ENCODE results near the gene IFFO2. TPM values are rescaled to one million over a fixed set of nuclear protein-coding genes. Genes with fewer than 3 reads are reported as not detected.

IFFO2 gene
- total RNA-seq, 4 donors from 2014 or later: 5.0 to 145 (median 13.6) TPM

DNA sequence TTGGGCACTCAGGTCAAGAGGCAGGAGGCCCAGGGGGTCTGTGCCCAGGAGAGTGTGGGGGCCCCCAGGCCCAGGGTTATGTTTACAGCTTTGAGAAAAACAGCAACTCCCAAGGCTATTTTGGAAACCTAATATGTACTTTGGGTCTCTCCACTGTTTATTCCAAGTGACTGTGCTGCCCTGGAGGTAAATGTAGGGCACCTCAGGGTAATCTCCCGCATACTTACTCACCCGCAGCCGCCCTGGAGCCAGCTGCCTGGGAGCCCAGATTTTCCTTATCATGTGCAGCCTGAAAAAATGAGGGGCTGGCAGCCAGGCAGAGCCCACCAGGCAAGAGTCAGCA lies 20.0 kb downstream of the IFFO2 start:
- 90% methylated on average over 3 of the region's 3 CpGs; no CpG with 5 or more reads in 1 of the 2 donors for whole genome bisulfite sequencing, 2 donors (ENCODE audit: low coverage in 1 of 2)
- peaks cover 9 to 39% (median 21%) of the 10 kb centered on the region in 4 donors for H3K4me1 ChIP-seq
- no peaks in the 10 kb centered on the region for H3K9me3 ChIP-seq
- intact Hi-C loops (cut with DNase I; ENCODE audit: low total_unique reads): no loop called here
- in situ Hi-C loops (cut with MboI; ENCODE audit: low pct_ligation_motif_present in 1 of 4, low pct_unique_long_range_greater_than_20kb in 1 of 4, low sequenced_read_pairs in 3 of 4): no loop called here
- no peak for TF ChIP-seq POLR2A (IDR thresholded peaks at IDR 0.05)
- no peak for TF ChIP-seq POLR2AphosphoS5 (IDR thresholded peaks at IDR 0.05)
- TF ChIP-seq, protein P1, sequence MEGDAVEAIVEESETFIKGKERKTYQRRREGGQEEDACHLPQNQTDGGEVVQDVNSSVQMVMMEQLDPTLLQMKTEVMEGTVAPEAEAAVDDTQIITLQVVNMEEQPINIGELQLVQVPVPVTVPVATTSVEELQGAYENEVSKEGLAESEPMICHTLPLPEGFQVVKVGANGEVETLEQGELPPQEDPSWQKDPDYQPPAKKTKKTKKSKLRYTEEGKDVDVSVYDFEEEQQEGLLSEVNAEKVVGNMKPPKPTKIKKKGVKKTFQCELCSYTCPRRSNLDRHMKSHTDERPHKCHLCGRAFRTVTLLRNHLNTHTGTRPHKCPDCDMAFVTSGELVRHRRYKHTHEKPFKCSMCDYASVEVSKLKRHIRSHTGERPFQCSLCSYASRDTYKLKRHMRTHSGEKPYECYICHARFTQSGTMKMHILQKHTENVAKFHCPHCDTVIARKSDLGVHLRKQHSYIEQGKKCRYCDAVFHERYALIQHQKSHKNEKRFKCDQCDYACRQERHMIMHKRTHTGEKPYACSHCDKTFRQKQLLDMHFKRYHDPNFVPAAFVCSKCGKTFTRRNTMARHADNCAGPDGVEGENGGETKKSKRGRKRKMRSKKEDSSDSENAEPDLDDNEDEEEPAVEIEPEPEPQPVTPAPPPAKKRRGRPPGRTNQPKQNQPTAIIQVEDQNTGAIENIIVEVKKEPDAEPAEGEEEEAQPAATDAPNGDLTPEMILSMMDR (IDR thresholded peaks at IDR 0.05): no peak
- no peak for TF ChIP-seq EP300 (IDR thresholded peaks at IDR 0.05; ENCODE audit: low read depth)
- H3K27ac ChIP-seq: no peak overlapping the region
- H3K27me3 ChIP-seq: no peaks in the 10 kb centered on the region
- H3K4me3 ChIP-seq: no peak overlapping the region
- no peak for DNase-seq
- no peaks in the 10 kb centered on the region for H3K36me3 ChIP-seq

DNA sequence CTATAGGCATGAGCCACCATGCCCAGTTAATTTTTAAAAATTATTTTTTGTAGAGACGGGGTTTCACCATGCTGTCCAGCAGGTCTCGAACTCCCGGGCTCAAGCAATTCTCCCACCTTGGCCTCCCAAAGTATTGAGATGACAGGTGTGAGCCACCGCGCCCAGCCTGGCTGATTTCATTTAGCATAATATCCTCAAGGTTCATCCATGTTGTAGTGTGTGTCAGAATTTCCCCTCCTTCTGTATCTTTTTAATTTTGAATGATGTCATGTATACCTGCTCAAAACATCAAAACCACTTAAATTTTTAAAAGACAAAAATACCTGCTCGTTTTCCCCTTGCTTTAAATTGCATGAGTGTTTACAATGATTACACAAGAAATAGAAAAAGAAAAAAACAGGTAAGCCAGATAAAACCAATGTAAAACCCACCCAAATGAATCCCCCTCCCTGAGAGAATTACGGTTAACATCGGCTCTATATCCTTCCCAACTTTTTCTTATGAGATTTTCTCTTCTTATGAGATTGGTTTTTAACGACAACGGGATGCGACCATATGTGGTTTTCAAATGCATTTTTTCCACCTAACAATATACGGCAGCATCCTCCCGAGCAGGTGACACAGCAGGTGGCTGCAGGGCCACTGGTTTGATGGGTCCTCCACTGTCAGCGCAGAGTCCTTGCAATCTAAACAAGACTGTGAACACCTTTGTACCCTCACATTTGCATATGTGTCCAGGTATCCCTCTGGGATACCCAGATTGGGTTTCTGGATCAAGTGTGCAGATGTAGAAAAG lies 22.1 kb downstream of the IFFO2 start:
- Histone ChIP-seq H3K4me3 (no peak overlapping the region), H3K9me3 (no peaks in the 10 kb centered on the region), H3K36me3 (no peaks in the 10 kb centered on the region), H3K27me3 (no peaks in the 10 kb centered on the region), H3K27ac (no peak overlapping the region), H3K4me1 (peaks cover 4 to 22% (median 12%) of the 10 kb centered on the region in 4 donors)
- WGBS, 2 donors (ENCODE audit: low coverage in 1 of 2): 74 to 81% methylated on average over 12 to 14 of the region's 14 CpGs
- intact Hi-C loops (cut with DNase I; ENCODE audit: low total_unique reads) (no loop called here), in situ Hi-C loops (cut with MboI; ENCODE audit: low pct_ligation_motif_present in 1 of 4, low pct_unique_long_range_greater_than_20kb in 1 of 4, low sequenced_read_pairs in 3 of 4) (no loop called here)
- no peak for DNase-seq
- TF ChIP-seq POLR2AphosphoS5 (IDR thresholded peaks at IDR 0.05) (no peak), EP300 (IDR thresholded peaks at IDR 0.05; ENCODE audit: low read depth) (no peak)

DNA sequence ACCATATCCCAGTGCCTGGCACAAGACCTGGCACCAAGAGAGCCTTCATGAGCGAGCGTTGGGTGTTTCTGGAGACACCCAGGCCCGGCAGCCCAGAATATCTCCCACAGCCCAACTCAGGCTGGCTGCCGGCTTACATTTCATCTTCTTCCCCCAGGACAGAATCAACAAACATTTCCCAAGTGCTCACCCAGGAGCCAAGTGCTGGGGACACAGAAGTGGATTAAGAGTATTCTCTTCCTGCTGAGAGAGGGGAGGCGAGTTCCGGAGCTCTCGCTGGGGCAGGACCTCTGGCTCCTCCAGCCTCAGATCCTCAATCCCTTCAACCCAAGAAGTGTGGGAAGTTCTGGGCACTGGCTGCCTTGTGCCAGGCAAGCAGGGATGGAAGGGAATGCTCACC lies 23.6 kb downstream of the IFFO2 start:
- in situ Hi-C loops (cut with MboI; ENCODE audit: low pct_ligation_motif_present in 1 of 4, low pct_unique_long_range_greater_than_20kb in 1 of 4, low sequenced_read_pairs in 3 of 4): no loop called here
- TF ChIP-seq EP300 (IDR thresholded peaks at IDR 0.05; ENCODE audit: low read depth): no peak
- TF ChIP-seq POLR2A (IDR thresholded peaks at IDR 0.05): no peak
- TF ChIP-seq, protein P1 (IDR thresholded peaks at IDR 0.05): no peak
- no peak for TF ChIP-seq POLR2AphosphoS5 (IDR thresholded peaks at IDR 0.05)
- Histone ChIP-seq H3K27ac (no peak overlapping the region), H3K4me3 (no peak overlapping the region), H3K27me3 (no peaks in the 10 kb centered on the region), H3K9me3 (no peaks in the 10 kb centered on the region), H3K36me3 (no peaks in the 10 kb centered on the region), H3K4me1 (peaks cover 2 to 18% (median 4%) of the 10 kb centered on the region in 4 donors)
- intact Hi-C loops (cut with DNase I; ENCODE audit: low total_unique reads): no loop called here
- 82% methylated on average over 7 of the region's 7 CpGs; no CpG with 5 or more reads in 1 of the 2 donors for WGBS, 2 donors (ENCODE audit: low coverage in 1 of 2)
- no peak for DNase-seq

DNA sequence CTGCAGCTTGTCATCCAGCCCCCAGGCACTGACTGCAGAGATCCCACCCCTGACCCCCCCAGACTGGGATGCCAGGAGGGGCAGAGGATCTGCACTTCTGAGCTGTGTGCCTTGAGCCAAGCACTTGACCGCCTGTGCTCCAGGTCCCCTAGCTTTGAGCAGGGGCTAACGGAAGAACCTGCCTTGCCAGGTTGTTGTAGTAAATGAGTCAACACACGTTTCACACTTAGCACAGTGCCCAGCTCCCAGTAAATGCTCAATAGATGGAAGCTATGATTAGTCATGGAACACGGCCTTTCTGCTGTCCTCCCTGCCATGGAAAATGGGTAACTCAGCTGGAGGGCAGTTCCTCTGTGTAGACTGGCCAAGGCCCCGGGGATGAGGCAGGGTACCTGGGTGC lies 24.1 kb downstream of the IFFO2 start:
- 80% methylated on average over 5 of the region's 5 CpGs; no CpG with 5 or more reads in 1 of the 2 donors for WGBS, 2 donors (ENCODE audit: low coverage in 1 of 2)
- intact Hi-C loops (cut with DNase I; ENCODE audit: low total_unique reads) (no loop called here), in situ Hi-C loops (cut with MboI; ENCODE audit: low pct_ligation_motif_present in 1 of 4, low pct_unique_long_range_greater_than_20kb in 1 of 4, low sequenced_read_pairs in 3 of 4) (no loop called here)
- H3K9me3 ChIP-seq: no peaks in the 10 kb centered on the region
- DNase-seq: no peak
- H3K4me1 ChIP-seq: peaks cover 7 to 21% (median 8%) of the 10 kb centered on the region in 4 donors
- H3K36me3 ChIP-seq: no peaks in the 10 kb centered on the region
- H3K27ac ChIP-seq: no peak overlapping the region
- TF ChIP-seq, protein P1 (IDR thresholded peaks at IDR 0.05): no peak
- H3K4me3 ChIP-seq: no peak overlapping the region
- no peaks in the 10 kb centered on the region for H3K27me3 ChIP-seq

Measured in transverse colon (tissue), 4 donors.